Vagina (tissue), 2 donors: ENCODE data around the gene SLC17A9.

Source experiments
- CTCF ChIP-seq, 3 experiments: fragments of 450-650 bp in 2 of 3; fragments of 200-600 bp in 1 of 3; sonication (generic) in 1 of 3; IDR thresholded peaks; one replicate each; pipeline ENCODE4 v1.5.1; 2017 to 2019; ENCODE audit warnings: antibody characterized with exemption in 3 of 3, mild to moderate bottlenecking in 2 of 3, moderate library complexity in 2 of 3
- POLR2A ChIP-seq, 2 donors: fragments of 450-650 bp; IDR thresholded peaks; one replicate each; pipeline ENCODE4 v1.6.1; 2017; ENCODE audit warnings: antibody characterized with exemption in 2 of 2, mild to moderate bottlenecking in 2 of 2, moderate library complexity in 2 of 2

DNA sequence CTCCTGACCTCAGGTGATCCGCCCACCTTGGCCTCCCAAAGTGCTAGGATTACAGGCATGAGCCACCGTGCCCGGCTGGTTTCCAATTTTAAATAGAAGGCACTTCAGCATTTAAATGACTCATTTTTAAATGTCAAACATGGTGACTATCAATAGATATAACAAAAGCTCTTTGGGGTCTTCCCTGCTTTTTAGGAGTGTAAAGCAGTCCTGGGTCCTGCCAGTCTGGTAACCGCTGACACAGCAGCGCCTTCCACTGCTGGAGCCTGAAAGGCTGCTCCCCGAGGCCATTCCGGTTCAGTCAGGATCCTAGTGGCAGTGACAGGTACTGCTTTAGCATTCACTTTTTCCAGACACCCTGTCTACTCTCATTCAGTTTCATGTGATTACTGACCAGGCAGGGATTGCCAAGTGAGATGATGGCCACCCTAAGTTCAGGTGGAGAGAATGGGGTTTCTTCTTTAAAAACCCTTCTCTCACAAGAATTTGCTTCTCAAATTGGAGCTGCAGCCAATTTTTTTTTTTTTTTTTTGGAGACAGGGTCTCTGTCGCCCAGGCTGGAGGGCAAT, 31.3 kb upstream of the SLC17A9 start:
- no peak for TF ChIP-seq POLR2A (IDR thresholded peaks at IDR 0.05)
- TF ChIP-seq CTCF (IDR thresholded peaks at IDR 0.05) = peak in 1 of 3 experiments; percentile 15
